DOHH2 (cell line): ENCODE measurements around the gene MRPL48.
"Not testable (repeated sequence)": the region's sequence is repeated elsewhere in the genome, so short reads cannot be mapped to it uniquely, and the experiment has no call there.

ENCODE experiments used
- H3F3A ChIP-seq: fragments of 200-600 bp; sonication (generic), shearing (Covaris generic); 2 replicates; pipeline ENCODE4 v1.6.0; 2016; ENCODE audit warnings: antibody characterized with exemption, mild to moderate bottlenecking; ENCODE audit not compliant: control insufficient read depth, insufficient read depth
- H3K27ac ChIP-seq: fragments of 200-600 bp; sonication (generic); 2 replicates; pipeline ENCODE4 v1.5.1; 2014; ENCODE audit warnings: low read depth, mild to moderate bottlenecking, low read length, moderate library complexity
- H3K27me3 ChIP-seq: fragments of 200-600 bp; sonication (generic); 2 replicates; pipeline ENCODE4 v1.6.1; 2014; ENCODE audit warnings: mild to moderate bottlenecking, low read length, mixed read lengths; ENCODE audit not compliant: control insufficient read depth
- H3K36me3 ChIP-seq: fragments of 200-600 bp; sonication (generic); 2 replicates; pipeline ENCODE4 v1.6.1; 2014; ENCODE audit warnings: mild to moderate bottlenecking, low read length, moderate library complexity, mixed read lengths; ENCODE audit not compliant: control insufficient read depth
- H3K4me1 ChIP-seq: fragments of 200-600 bp; sonication (generic); 2 replicates; pipeline ENCODE4 v1.6.1; 2014; ENCODE audit warnings: mild to moderate bottlenecking, low read length, mixed read lengths; ENCODE audit not compliant: control insufficient read depth
- H3K4me2 ChIP-seq: fragments of 200-600 bp; sonication (generic); 2 replicates; pipeline ENCODE4 v1.6.0; 2014; ENCODE audit warnings: mild to moderate bottlenecking, low read length, moderate library complexity
- H3K4me3 ChIP-seq: fragments of 200-600 bp; sonication (generic); 2 replicates; pipeline ENCODE4 v1.5.1; 2014; ENCODE audit warnings: mild to moderate bottlenecking, low read length, mixed read lengths
- H3K79me2 ChIP-seq: fragments of 200-600 bp; sonication (generic); 2 replicates; pipeline ENCODE4 v1.6.1; 2014; ENCODE audit warnings: mild to moderate bottlenecking, low read length, mixed read lengths; ENCODE audit not compliant: control insufficient read depth
- H3K9me2 ChIP-seq: fragments of 200-600 bp; sonication (generic); replicated peaks from 2 replicates; pipeline ENCODE4 v1.6.1; 2014; ENCODE audit warnings: mild to moderate bottlenecking, low read length, mixed read lengths; ENCODE audit not compliant: control insufficient read depth
- H3K9me3 ChIP-seq: fragments of 200-600 bp; sonication (generic); 2 replicates; pipeline ENCODE4 v1.6.1; 2014; ENCODE audit warnings: antibody characterized with exemption, low read length, mixed read lengths; ENCODE audit not compliant: control insufficient read depth, insufficient read depth
- H4K20me1 ChIP-seq: fragments of 200-600 bp; sonication (generic); 2 replicates; pipeline ENCODE4 v1.6.0; 2014; ENCODE audit warnings: low read depth, mild to moderate bottlenecking, antibody characterized with exemption, low read length, moderate library complexity; ENCODE audit not compliant: control insufficient read depth, insufficient read depth
- CTCF ChIP-seq: fragments of 200-600 bp; sonication (generic); IDR thresholded peaks from one replicate; pipeline ENCODE4 v1.5.1; 2014; ENCODE audit warnings: antibody characterized with exemption, mild to moderate bottlenecking, low read depth, low read length; ENCODE audit not compliant: poor library complexity, severe bottlenecking
- EZH2phosphoT487 ChIP-seq: fragments of 200-600 bp; sonication (generic); IDR thresholded peaks from 2 replicates; pipeline ENCODE4 v1.6.1; 2017; ENCODE audit warnings: borderline replicate concordance, mild to moderate bottlenecking, antibody characterized with exemption, low read length, moderate library complexity, mixed read lengths

The MRPL48 gene

GRCh38 chr11:73878771-73879170 is 91.1 kb downstream of the MRPL48 start:
- Histone ChIP-seq H3K79me2 (peaks cover 56% of the 10 kb centered on the region), H3K4me3 (no peak overlapping the region)

GRCh38 chr11:73880449-73880848 is 92.8 kb downstream of the MRPL48 start:
- not testable (repeated sequence) for H3K4me3 ChIP-seq, H3K9me2 ChIP-seq, H4K20me1 ChIP-seq, H3F3A ChIP-seq, H3K27ac ChIP-seq, H3K4me2 ChIP-seq, H3K27me3 ChIP-seq, H3K9me3 ChIP-seq
- Histone ChIP-seq H3K79me2 (peaks cover 39% of the 10 kb centered on the region), H3K36me3 (peaks cover 39% of the 10 kb centered on the region), H3K4me1 (peaks cover 18% of the 10 kb centered on the region)

More at GRCh38 chr11:73878771-73879170, 91.1 kb downstream of the MRPL48 start:
- Histone ChIP-seq H3K4me2 (no peak overlapping the region), H4K20me1 (no peaks in the 10 kb centered on the region), H3K36me3 (peaks cover 51% of the 10 kb centered on the region), H3F3A (peaks cover 9% of the 10 kb centered on the region), H3K4me1 (peaks cover 27% of the 10 kb centered on the region), H3K9me2 (no peaks in the 10 kb centered on the region), H3K9me3 (no peaks in the 10 kb centered on the region), H3K27ac (no peak overlapping the region), H3K27me3 (no peaks in the 10 kb centered on the region)
- TF ChIP-seq EZH2phosphoT487 (no peak), CTCF (no peak)

DNA sequence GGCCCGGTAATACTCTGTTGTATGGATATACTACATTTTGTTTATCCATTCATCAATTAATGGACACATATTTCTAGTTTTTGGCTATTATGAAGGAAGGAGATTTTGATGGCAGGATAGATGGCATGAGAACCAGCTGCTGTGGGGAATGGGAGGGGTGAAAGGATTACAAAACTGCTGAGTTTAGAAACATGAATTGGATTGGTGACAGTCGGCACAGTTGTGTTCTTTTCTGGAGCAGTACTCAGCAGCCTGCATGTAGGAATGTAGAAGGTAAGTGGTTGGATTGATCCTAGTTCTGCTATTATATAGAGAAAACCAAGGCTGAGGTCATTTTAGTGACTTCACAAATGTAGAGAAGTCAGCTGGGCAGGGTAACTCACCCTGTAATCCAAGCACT is 96.2 kb downstream of the MRPL48 start:
- H3K9me2 ChIP-seq, result no peaks in the 10 kb centered on the region
- peaks cover 30% of the 10 kb centered on the region for H3K36me3 ChIP-seq
- H4K20me1 ChIP-seq, result no peaks in the 10 kb centered on the region
- H3K4me2 ChIP-seq, result no peak overlapping the region
- H3F3A ChIP-seq, result peaks cover 3% of the 10 kb centered on the region; the same call in 1 of the 2 replicates
- no peaks in the 10 kb centered on the region for H3K4me1 ChIP-seq
- H3K9me3 ChIP-seq, result no peaks in the 10 kb centered on the region
- no peak for TF ChIP-seq EZH2phosphoT487
- TF ChIP-seq CTCF, result no peak
- no peak overlapping the region for H3K4me3 ChIP-seq
- H3K27ac ChIP-seq, result no peak overlapping the region
- no peaks in the 10 kb centered on the region for H3K27me3 ChIP-seq
- peaks cover 9% of the 10 kb centered on the region for H3K79me2 ChIP-seq

DNA sequence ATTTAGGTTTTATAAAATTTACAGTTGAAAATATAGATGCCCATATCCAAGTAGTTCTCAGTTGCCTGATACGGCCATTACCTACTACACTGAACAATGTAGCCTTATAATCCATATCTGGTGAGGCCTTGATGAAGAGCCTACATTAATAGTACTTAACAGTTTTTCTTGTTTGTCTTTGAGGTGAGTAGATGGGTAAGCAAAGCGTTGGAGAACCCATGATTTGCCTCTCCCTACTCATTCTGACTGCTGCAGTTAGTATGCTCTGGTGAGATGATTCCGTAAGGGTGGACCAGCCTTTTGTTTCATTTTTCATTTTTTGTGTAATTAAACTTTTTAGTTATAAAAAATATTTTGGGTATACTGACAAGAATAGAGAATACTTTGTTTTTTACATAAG is 100.6 kb downstream of the MRPL48 start:
- Histone ChIP-seq H3K4me2 (no peak overlapping the region), H3K79me2 (no peaks in the 10 kb centered on the region), H3K9me3 (no peaks in the 10 kb centered on the region), H3K27me3 (no peaks in the 10 kb centered on the region), H3K4me3 (no peak overlapping the region), H3K36me3 (peaks cover 44% of the 10 kb centered on the region), H4K20me1 (no peaks in the 10 kb centered on the region), H3F3A (no peaks in the 10 kb centered on the region), H3K27ac (no peak overlapping the region), H3K4me1 (no peaks in the 10 kb centered on the region), H3K9me2 (no peaks in the 10 kb centered on the region)
- TF ChIP-seq CTCF (no peak), EZH2phosphoT487 (no peak)
